ENCODE results near the gene TRIM38. TPM values are rescaled to one million over a fixed set of nuclear protein-coding genes. Genes with fewer than 3 reads are reported as not detected.

TRIM38 gene
- total and polyA plus RNA-seq, 2 donors (not counting 3 experiments of a cell fraction or from before 2014, with no cell fraction given), result 5.1 to 13.2 TPM

- Histone ChIP-seq H3K9me1 (replicated peaks; ENCODE audit: control insufficient read depth, extremely low read depth, insufficient read depth, low read length) (no peaks in the 10 kb centered on the region), H4K20me1 (replicated peaks; ENCODE audit: control insufficient read depth, extremely low read depth, insufficient read depth, low read length) (no peaks in the 10 kb centered on the region), H3K9me3 (replicated peaks; ENCODE audit: control insufficient read depth, insufficient read depth, low read length) (no peaks in the 10 kb centered on the region), H3K4me2 (ENCODE audit: insufficient read depth, low read length) (peak overlapping the region; percentile 50), H3K27ac (ENCODE audit: insufficient read depth, low read depth, low read length) (peak overlapping the region; percentile 84), H3K36me3 (ENCODE audit: control insufficient read depth in 2 of 2, extremely low read depth in 1 of 2, insufficient read depth in 2 of 2, low read length in 2 of 2) (no peaks in the 10 kb centered on the region), H3K4me1 (ENCODE audit: control insufficient read depth, extremely low read depth, insufficient read depth, low read length) (peaks cover 30% of the 10 kb centered on the region), H2AFZ (ENCODE audit: low read depth, low read length) (no peak overlapping the region), H3K79me2 (ENCODE audit: control insufficient read depth, insufficient read depth, low read length) (no peaks in the 10 kb centered on the region), H3K27me3 (ENCODE audit: control insufficient read depth in 2 of 2, insufficient read depth in 2 of 2, low read length in 2 of 2) (no peaks in the 10 kb centered on the region), H3K9ac (replicated peaks; ENCODE audit: extremely low read depth, insufficient read depth, low read length) (peak overlapping the region; percentile 78), H3K4me3 (replicated peaks in 1 of 3; ENCODE audit: insufficient read depth in 1 of 3, low read depth in 1 of 3, low read length in 3 of 3) (peak overlapping the region; percentile 2 to 69 (median 53))
- BruUV-seq (replicated peaks), result TSS peak; percentile 78
- intact Hi-C loops (cut with micrococcal nuclease) (loop anchor here (5.0 to 10.0 kb wide), 3 partner anchors 534 to 1846 kb away; a partner anchor contains a TSS), dilution Hi-C loops (cut with MboI; ENCODE audit: extremely low pct_ligation_motif_present, low sequenced_read_pairs) (no loop called here)
- POLR2A ChIA-PET, result interaction anchor here (0.6 to 3.5 kb wide), 18 partner anchors 9 to 1875 kb away, joined by 3 to 84 read pairs (median 6); a partner anchor contains a TSS
- CTCF ChIA-PET, result interaction anchor here (0.8 to 4.1 kb wide), 8 partner anchors 10 to 575 kb away, joined by 3 to 25 read pairs (median 5); a partner anchor contains a TSS
- no peak for FAIRE-seq
- no peak for TF ChIP-seq CTCF (IDR thresholded peaks at IDR 0.05; ENCODE audit: extremely low read depth in 1 of 2, insufficient read depth in 1 of 2, low read depth in 1 of 2, low read length in 2 of 2)
- no peak for TF ChIP-seq POLR2A (IDR thresholded peaks at IDR 0.05; ENCODE audit: low read depth, low read length)
- TF ChIP-seq POLR2AphosphoS5 (IDR thresholded peaks at IDR 0.05; ENCODE audit: insufficient read depth, low read depth, low read length), result no peak
- TF ChIP-seq EZH2 (IDR thresholded peaks at IDR 0.05; ENCODE audit: borderline replicate concordance, low read depth, low read length, severe bottlenecking), result no peak
- no peak for TF ChIP-seq MYC (IDR thresholded peaks at IDR 0.05; ENCODE audit: low read depth, low read length)
- TF ChIP-seq MAX (IDR thresholded peaks at IDR 0.05; ENCODE audit: insufficient read depth, insufficient read length), result no peak
- TF ChIP-seq JUN (IDR thresholded peaks at IDR 0.05; ENCODE audit: borderline replicate concordance, insufficient read depth, insufficient read length, low read depth), result no peak
- TF ChIP-seq GATA2 (IDR thresholded peaks at IDR 0.05; ENCODE audit: insufficient read depth, insufficient read length, low read depth, low read length), result no peak
- no peak for TF ChIP-seq FOS (IDR thresholded peaks at IDR 0.05; ENCODE audit: borderline replicate concordance, insufficient read depth, low read length)
- no peak for DNase-seq (ENCODE audit: low read depth, low spot score)
Measured at GRCh38 chr6:26021001-26021349, 58.4 kb downstream of the TRIM38 start.

Measured in endothelial cell of umbilical vein (primary cell).